ENCODE measurements around the gene CFAP97D2. TPM values are rescaled to one million over a fixed set of nuclear protein-coding genes. Genes with fewer than 3 reads are reported as not detected.

CFAP97D2 gene
- total RNA-seq, 4 donors from 2014 or later = not detected

- no peak for TF ChIP-seq POLR2A (IDR thresholded peaks at IDR 0.05)
- TF ChIP-seq EP300 (IDR thresholded peaks at IDR 0.05) = no peak
- no peak for TF ChIP-seq CTCF (IDR thresholded peaks at IDR 0.05)
- WGBS, 2 donors = 80 to 83% methylated on average over 15 of the region's 15 CpGs
- H3K36me3 ChIP-seq = no peaks in the 10 kb centered on the region
- peaks cover 0 to 20% (median 4%) of the 10 kb centered on the region in 4 donors for H3K4me1 ChIP-seq
- H3K9me3 ChIP-seq = no peaks in the 10 kb centered on the region
- no peak overlapping the region for H3K4me3 ChIP-seq
- H3K27ac ChIP-seq = no peak overlapping the region
- DNase-seq (ENCODE audit: low spot score in 2 of 2) = no peak
- no peaks in the 10 kb centered on the region for H3K27me3 ChIP-seq
Observed at GRCh38 chr13:114141261-114141996, 37.6 kb upstream of the CFAP97D2 start.

- Histone ChIP-seq H3K36me3 (no peaks in the 10 kb centered on the region), H3K27ac (peak overlapping the region in 1 of 4 donors; percentile 45), H3K9me3 (no peaks in the 10 kb centered on the region), H3K4me3 (no peak overlapping the region), H3K4me1 (peaks cover 0 to 20% (median 4%) of the 10 kb centered on the region in 4 donors), H3K27me3 (no peaks in the 10 kb centered on the region)
- DNase-seq (ENCODE audit: low spot score in 2 of 2) = no peak
- WGBS, 2 donors = 90 to 97% methylated on average over 6 of the region's 6 CpGs
- TF ChIP-seq EP300 (IDR thresholded peaks at IDR 0.05) (no peak), POLR2A (IDR thresholded peaks at IDR 0.05) (no peak), CTCF (IDR thresholded peaks at IDR 0.05) (no peak)
Observed at GRCh38 chr13:114142137-114142550, 36.9 kb upstream of the CFAP97D2 start.

- peaks cover 0 to 20% (median 4%) of the 10 kb centered on the region in 4 donors for H3K4me1 ChIP-seq
- no peaks in the 10 kb centered on the region for H3K9me3 ChIP-seq
- TF ChIP-seq CTCF (IDR thresholded peaks at IDR 0.05) = no peak
- no peak for TF ChIP-seq POLR2A (IDR thresholded peaks at IDR 0.05)
- TF ChIP-seq EP300 (IDR thresholded peaks at IDR 0.05) = no peak
- H3K27ac ChIP-seq = peak overlapping the region in 1 of 4 donors; percentile 45
- H3K4me3 ChIP-seq = no peak overlapping the region
- no peaks in the 10 kb centered on the region for H3K36me3 ChIP-seq
- no peaks in the 10 kb centered on the region for H3K27me3 ChIP-seq
- no peak for DNase-seq (ENCODE audit: low spot score in 2 of 2)
- 66 to 75% methylated on average over 25 to 28 of the region's 28 CpGs for WGBS, 2 donors
Observed at GRCh38 chr13:114142640-114143490, 36.2 kb upstream of the CFAP97D2 start.

- no peak for TF ChIP-seq POLR2A (IDR thresholded peaks at IDR 0.05)
- TF ChIP-seq CTCF (IDR thresholded peaks at IDR 0.05) = no peak
- no peak for TF ChIP-seq EP300 (IDR thresholded peaks at IDR 0.05)
- Histone ChIP-seq H3K4me3 (no peak overlapping the region), H3K4me1 (peaks cover 0 to 20% (median 4%) of the 10 kb centered on the region in 4 donors), H3K36me3 (no peaks in the 10 kb centered on the region), H3K27ac (no peak overlapping the region), H3K27me3 (no peaks in the 10 kb centered on the region), H3K9me3 (no peaks in the 10 kb centered on the region)
- DNase-seq (ENCODE audit: low spot score in 2 of 2) = no peak
- 71 to 79% methylated on average over 21 to 24 of the region's 24 CpGs for WGBS, 2 donors
Observed at GRCh38 chr13:114143806-114144605, 35.1 kb upstream of the CFAP97D2 start.
